Stomach (tissue), 9 donors: Measurements from ENCODE around the gene POU3F2. TPM values are rescaled to one million over a fixed set of nuclear protein-coding genes. Genes with fewer than 3 reads are reported as not detected.

ENCODE experiments used
- DNase-seq, 2 donors: peaks; one replicate each; pipeline versions ENCODE4 v3.0.0 to v3.0.0-alpha.2; 2013 to 2019
- H3K27ac ChIP-seq, 5 donors: fragments of 200-600 bp in 4 of 5; sonication (generic) in 4 of 5; one replicate each; pipeline ENCODE4 v1.5.1; 2013 to 2019; ENCODE audit warnings: mild to moderate bottlenecking in 1 of 5, moderate library complexity in 1 of 5
- H3K27me3 ChIP-seq, 3 donors: fragments of 200-600 bp; sonication (generic); one replicate each; pipeline ENCODE4 v1.5.1; 2017 to 2019; ENCODE audit warnings: mixed run types in 1 of 3
- H3K36me3 ChIP-seq, 4 donors: fragments of 200-600 bp; sonication (generic); 1 replicate in 3 of 4; 2 replicates in 1 of 4; pipeline ENCODE4 v1.5.1; 2016 to 2019
- H3K4me1 ChIP-seq, 4 donors: fragments of 200-600 bp; sonication (generic); one replicate each; pipeline ENCODE4 v1.5.1; 2016 to 2019
- H3K4me3 ChIP-seq, 4 donors: fragments of 200-600 bp; sonication (generic) in 3 of 4; one replicate each; pipeline ENCODE4 v1.5.1; 2016 to 2019; ENCODE audit warnings: mild to moderate bottlenecking in 1 of 4
- H3K9me3 ChIP-seq, 4 donors: fragments of 200-600 bp; sonication (generic); one replicate each; pipeline ENCODE4 v1.5.1; 2016 to 2019
- EP300 ChIP-seq: sonication (generic); formaldehyde crosslinking; IDR thresholded peaks from one replicate; pipeline ENCODE4 v1.6.1; 2017; ENCODE audit warnings: antibody characterized with exemption
- POLR2A ChIP-seq, 4 donors: fragments of 450-650 bp; IDR thresholded peaks; one replicate each; pipeline ENCODE4 v1.6.1; 2016; ENCODE audit warnings: antibody characterized with exemption in 4 of 4, control low read depth in 2 of 4, mild to moderate bottlenecking in 1 of 4, moderate library complexity in 1 of 4
- POLR2AphosphoS5 ChIP-seq, 3 donors: sonication (generic); formaldehyde crosslinking; IDR thresholded peaks; one replicate each; pipeline ENCODE4 v1.6.1; 2016; ENCODE audit warnings: antibody characterized with exemption in 3 of 3
- WGBS, 5 donors: extraction: QIAGEN DNeasy Blood & Tissue Kit in 3 of 5; methylation state at CpG; one replicate each; pipeline versions ENCODE4 v1.1.5 to v1.1.7; 2013 to 2018; 5-methylcytosine and 5-hydroxymethylcytosine counted together
- intact Hi-C: fragments of 100-400 bp; cut with DNase I; formaldehyde crosslinking; loops from one replicate; pipeline ENCODE4 v1.15.1; 2023; ENCODE audit warnings: low total_unique reads
- polyA plus RNA-seq, 3 donors: library from polyadenylated mRNA; stranded (reverse); fragments of 200-250 nt; gene quantifications; one replicate each; pipeline ENCODE4 v1.2.3, GENCODE V29; 2013
- total RNA-seq, 5 donors: library from RNA; depleted of rRNA; stranded (reverse); fragments of >200 nt; gene quantifications; one replicate each; pipeline versions ENCODE4 v1.1.0 to v1.2.3, GENCODE V29; 2014 to 2016
- TF ChIP-seq, protein P1 (sequence below), 7 experiments: fragments of 450-650 bp in 4 of 7; fragments of 200-600 bp in 3 of 7; sonication (generic) in 3 of 7; IDR thresholded peaks; one replicate each; pipeline ENCODE4 v1.5.1; 2016 to 2019; ENCODE audit warnings: antibody characterized with exemption in 7 of 7, control low read depth in 2 of 7, mild to moderate bottlenecking in 1 of 7
- donor health status: healthy with polysubstance abuse.
- donor health status: Bipolar disorder and iron deficiency.
- donor health status: healthy.

Gene POU3F2
- total and polyA plus RNA-seq, 8 donors: under 0.01 TPM; not detected in 7

DNA sequence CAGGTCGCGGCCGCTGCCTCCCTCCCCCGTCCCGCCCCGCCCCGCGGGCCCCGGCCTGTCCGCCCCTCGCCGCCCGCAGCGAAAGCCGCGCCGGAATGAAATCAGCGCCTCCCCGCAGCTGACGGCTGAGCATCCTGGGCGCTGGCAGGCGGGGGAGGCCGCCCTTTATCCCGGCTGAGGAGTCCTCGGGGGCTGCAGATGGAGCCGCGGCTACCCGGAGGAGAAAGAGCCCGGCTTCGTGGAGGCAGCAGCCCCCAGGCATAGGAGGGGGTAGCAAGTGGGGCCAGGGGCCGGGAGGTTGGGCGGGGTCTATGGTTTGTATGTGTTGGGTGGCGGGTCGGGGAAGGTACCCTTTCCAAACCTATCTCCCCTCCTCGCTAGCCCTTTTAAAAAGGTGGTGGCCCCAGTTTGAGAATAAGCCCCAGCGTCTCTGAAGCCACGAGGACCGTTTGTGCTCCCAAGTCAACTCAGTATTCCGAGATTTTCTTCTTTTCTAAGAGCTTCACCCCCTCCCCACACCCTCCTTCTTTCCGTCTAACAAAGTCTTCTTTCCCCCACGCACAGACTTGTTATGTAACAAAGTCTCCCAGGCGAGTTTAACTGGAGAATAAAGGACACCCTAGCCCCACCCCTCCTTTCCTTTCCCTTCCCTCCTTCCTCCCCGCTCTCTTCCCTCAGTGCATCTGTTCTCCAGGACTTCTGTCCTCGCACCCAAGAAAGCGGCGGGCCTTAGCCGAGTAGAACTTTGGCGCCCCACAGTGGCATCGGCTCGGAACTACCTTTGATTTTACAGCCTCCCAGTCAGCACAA is 11.0 kb downstream of the POU3F2 start:
- Histone ChIP-seq H3K27ac (no peak overlapping the region), H3K4me1 (peaks cover 25 to 56% (median 41%) of the 10 kb centered on the region in 4 donors), H3K4me3 (peak overlapping the region; percentile 14 to 52 (median 32)), H3K36me3 (no peaks in the 10 kb centered on the region), H3K27me3 (peaks cover 34 to 91% (median 86%) of the 10 kb centered on the region in 3 donors), H3K9me3 (no peaks in the 10 kb centered on the region)
- 0 to 3% (median 1%) methylated on average over 38 to 50 of the region's 50 CpGs for WGBS, 5 donors
- TF ChIP-seq, protein P1, sequence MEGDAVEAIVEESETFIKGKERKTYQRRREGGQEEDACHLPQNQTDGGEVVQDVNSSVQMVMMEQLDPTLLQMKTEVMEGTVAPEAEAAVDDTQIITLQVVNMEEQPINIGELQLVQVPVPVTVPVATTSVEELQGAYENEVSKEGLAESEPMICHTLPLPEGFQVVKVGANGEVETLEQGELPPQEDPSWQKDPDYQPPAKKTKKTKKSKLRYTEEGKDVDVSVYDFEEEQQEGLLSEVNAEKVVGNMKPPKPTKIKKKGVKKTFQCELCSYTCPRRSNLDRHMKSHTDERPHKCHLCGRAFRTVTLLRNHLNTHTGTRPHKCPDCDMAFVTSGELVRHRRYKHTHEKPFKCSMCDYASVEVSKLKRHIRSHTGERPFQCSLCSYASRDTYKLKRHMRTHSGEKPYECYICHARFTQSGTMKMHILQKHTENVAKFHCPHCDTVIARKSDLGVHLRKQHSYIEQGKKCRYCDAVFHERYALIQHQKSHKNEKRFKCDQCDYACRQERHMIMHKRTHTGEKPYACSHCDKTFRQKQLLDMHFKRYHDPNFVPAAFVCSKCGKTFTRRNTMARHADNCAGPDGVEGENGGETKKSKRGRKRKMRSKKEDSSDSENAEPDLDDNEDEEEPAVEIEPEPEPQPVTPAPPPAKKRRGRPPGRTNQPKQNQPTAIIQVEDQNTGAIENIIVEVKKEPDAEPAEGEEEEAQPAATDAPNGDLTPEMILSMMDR (IDR thresholded peaks at IDR 0.05): peak in 5 of 7 experiments; percentile 61 to 83 (median 69)
- TF ChIP-seq POLR2AphosphoS5 (IDR thresholded peaks at IDR 0.05) (no peak), POLR2A (IDR thresholded peaks at IDR 0.05) (no peak)
- intact Hi-C loops: loop anchor here (10.0 kb wide), 1 partner anchor 1351 kb away; no protein-coding TSS in a partner anchor
- peak; percentile 74 to 93 for DNase-seq

DNA sequence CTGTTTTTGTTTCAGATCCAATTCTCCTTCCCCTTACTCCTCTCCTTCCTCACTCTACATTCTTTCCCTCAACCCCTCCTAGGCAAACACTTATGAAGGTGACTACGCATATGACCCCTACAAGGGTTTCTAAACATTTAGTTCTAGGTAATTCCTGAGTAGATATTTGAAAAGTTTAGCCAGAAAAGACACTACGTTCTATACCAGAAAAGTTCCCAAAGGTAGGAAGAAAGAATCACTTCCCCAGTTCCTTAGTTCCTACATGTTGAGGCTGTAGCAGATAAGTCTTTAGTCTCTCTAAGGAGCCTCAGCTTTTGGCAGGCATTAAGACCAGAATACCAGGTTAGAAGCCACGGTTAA is 11.6 kb downstream of the POU3F2 start:
- DNase-seq: no peak
- H3K4me3 ChIP-seq: no peak overlapping the region
- peaks cover 34 to 85% (median 80%) of the 10 kb centered on the region in 3 donors for H3K27me3 ChIP-seq
- WGBS, 5 donors: 49 to 59% (median 54%) methylated on average over 3 of the region's 3 CpGs
- no peaks in the 10 kb centered on the region for H3K36me3 ChIP-seq
- peaks cover 25 to 56% (median 41%) of the 10 kb centered on the region in 4 donors for H3K4me1 ChIP-seq
- TF ChIP-seq, protein P1 (IDR thresholded peaks at IDR 0.05): no peak
- TF ChIP-seq POLR2A (IDR thresholded peaks at IDR 0.05): no peak
- no peak for TF ChIP-seq EP300
- no peak for TF ChIP-seq POLR2AphosphoS5 (IDR thresholded peaks at IDR 0.05)
- H3K27ac ChIP-seq: no peak overlapping the region
- intact Hi-C loops: loop anchor here (10.0 kb wide), 1 partner anchor 1351 kb away; no protein-coding TSS in a partner anchor
- H3K9me3 ChIP-seq: no peaks in the 10 kb centered on the region

DNA sequence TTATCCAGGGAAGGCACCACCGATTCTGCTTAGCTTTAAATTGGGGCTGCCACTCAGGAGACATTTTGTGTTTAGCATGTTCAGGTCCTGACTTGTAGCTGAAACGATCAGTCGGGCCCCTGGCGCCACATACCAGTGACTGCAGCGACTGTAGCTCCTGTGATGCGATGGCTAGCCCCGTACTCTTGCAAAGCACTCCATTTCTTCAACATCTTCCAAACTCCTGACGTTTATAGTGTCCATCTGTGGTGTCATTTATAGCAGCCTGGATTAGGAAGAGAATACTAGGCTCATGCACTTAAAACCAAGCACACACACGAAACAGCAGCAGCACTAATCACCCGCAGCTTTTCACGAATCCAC is 13.0 kb downstream of the POU3F2 start:
- no peak for TF ChIP-seq EP300
- no peak for TF ChIP-seq POLR2AphosphoS5 (IDR thresholded peaks at IDR 0.05)
- TF ChIP-seq POLR2A (IDR thresholded peaks at IDR 0.05): no peak
- TF ChIP-seq, protein P1 (IDR thresholded peaks at IDR 0.05): no peak

DNA sequence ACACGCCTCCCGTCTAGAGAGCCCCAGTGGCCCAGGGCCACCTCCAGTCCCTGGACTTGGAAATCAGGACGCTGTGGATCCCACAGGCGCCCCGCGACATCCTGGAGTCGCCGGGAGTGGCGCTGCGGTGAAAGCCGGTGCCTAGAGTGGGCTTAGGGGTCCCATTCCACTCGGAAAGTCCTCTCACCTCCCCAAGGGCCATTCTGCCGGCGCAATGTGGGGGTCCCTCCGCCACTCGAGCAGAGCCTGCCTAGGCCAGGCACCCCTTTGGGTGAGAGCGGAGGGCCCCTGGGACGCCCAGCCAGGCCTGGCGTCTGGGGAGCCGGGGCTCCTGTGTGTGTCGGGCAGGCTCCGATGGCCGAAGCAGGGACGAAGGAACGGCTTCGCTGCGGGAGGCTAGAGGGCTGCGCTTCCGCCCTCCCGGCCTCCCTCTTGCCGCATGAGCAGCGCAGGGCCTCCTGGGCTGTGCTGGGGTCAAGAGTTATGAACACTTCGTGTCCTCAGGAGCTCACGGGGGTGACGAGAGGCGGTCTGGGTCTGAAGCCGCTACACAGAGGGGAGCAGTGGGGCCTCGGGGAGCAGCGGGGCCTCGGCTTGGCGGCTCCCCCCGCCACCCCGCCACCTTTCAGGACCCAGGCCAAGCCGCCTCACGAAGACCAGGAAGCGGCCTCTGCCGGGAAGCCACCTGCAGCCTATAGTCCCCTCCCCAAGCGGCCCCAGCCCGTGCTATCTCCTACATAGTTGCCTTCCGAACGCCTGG is 13.6 kb downstream of the POU3F2 start:
- intact Hi-C loops: loop anchor here (10.0 kb wide), 1 partner anchor 1353 kb away; no protein-coding TSS in a partner anchor
- H3K27me3 ChIP-seq: peaks cover 21 to 65% (median 61%) of the 10 kb centered on the region in 3 donors
- peaks cover 25 to 47% (median 41%) of the 10 kb centered on the region in 4 donors for H3K4me1 ChIP-seq
- no peak for DNase-seq
- TF ChIP-seq POLR2AphosphoS5 (IDR thresholded peaks at IDR 0.05) (no peak), EP300 (peak; percentile 25), POLR2A (IDR thresholded peaks at IDR 0.05) (no peak)
- TF ChIP-seq, protein P1 (IDR thresholded peaks at IDR 0.05): no peak
- WGBS, 5 donors: 2 to 8% (median 6%) methylated on average over 12 to 51 of the region's 51 CpGs
- H3K9me3 ChIP-seq: no peaks in the 10 kb centered on the region
- H3K4me3 ChIP-seq: peak overlapping the region; percentile 21 to 38 (median 24)
- no peaks in the 10 kb centered on the region for H3K36me3 ChIP-seq
- H3K27ac ChIP-seq: no peak overlapping the region

More for the DNA sequence above, 13.0 kb downstream of the POU3F2 start:
- Histone ChIP-seq H3K4me1 (peaks cover 25 to 53% (median 41%) of the 10 kb centered on the region in 4 donors), H3K27ac (no peak overlapping the region), H3K36me3 (no peaks in the 10 kb centered on the region), H3K9me3 (no peaks in the 10 kb centered on the region), H3K4me3 (peak overlapping the region in 2 of 4 donors; percentile 26 to 38), H3K27me3 (peaks cover 26 to 71% (median 66%) of the 10 kb centered on the region in 3 donors)
- no peak for DNase-seq
- intact Hi-C loops: loop anchor here (10.0 kb wide), 1 partner anchor 1353 kb away; no protein-coding TSS in a partner anchor
- 22 to 34% (median 31%) methylated on average over 11 of the region's 11 CpGs for WGBS, 5 donors
